Lower leg skin (tissue), 4 donors: ENCODE results near the gene LRRTM3. TPM values are rescaled to one million over a fixed set of nuclear protein-coding genes. Genes with fewer than 3 reads are reported as not detected.

Experiments used
- DNase-seq, 2 donors: peaks; one replicate each; pipeline ENCODE4 v3.0.0-alpha.2; 2019; ENCODE audit warnings: low spot score in 2 of 2
- H3K4me3 ChIP-seq: fragments of 200-600 bp; sonication (generic); 2 replicates; pipeline ENCODE4 v1.5.1; 2017; ENCODE audit warnings: mild to moderate bottlenecking, low read depth; ENCODE audit not compliant: poor library complexity, severe bottlenecking
- CTCF ChIP-seq, 3 donors: fragments of 450-650 bp; IDR thresholded peaks; one replicate each; pipeline ENCODE4 v1.5.1; 2016; ENCODE audit warnings: antibody characterized with exemption in 3 of 3, mild to moderate bottlenecking in 3 of 3, moderate library complexity in 2 of 3
- POLR2A ChIP-seq, 2 donors: fragments of 450-650 bp; IDR thresholded peaks; one replicate each; pipeline ENCODE4 v1.6.1; 2016 to 2017; ENCODE audit warnings: antibody characterized with exemption in 2 of 2, mild to moderate bottlenecking in 1 of 2, moderate library complexity in 1 of 2
- WGBS, 2 donors: methylation state at CpG; one replicate each; pipeline ENCODE4 v1.1.5; 2018; 5-methylcytosine and 5-hydroxymethylcytosine counted together
- intact Hi-C: fragments of 100-400 bp; cut with DNase I; formaldehyde crosslinking; loops from one replicate; pipeline ENCODE4 v1.15.0; 2023; ENCODE audit warnings: low total_unique reads
- total RNA-seq, 4 donors: library from RNA; depleted of rRNA; stranded (reverse); fragments of >200 nt; gene quantifications; one replicate each; pipeline ENCODE4 v1.1.0, GENCODE V29; 2016

Gene LRRTM3
- total RNA-seq, 4 donors from 2014 or later, result not detected

GRCh38 chr10:67119651-67120050, 193.8 kb downstream of the LRRTM3 start:
- 57 to 74% methylated on average over 1 of the region's 1 CpG for WGBS, 2 donors
- no peak for TF ChIP-seq CTCF (IDR thresholded peaks at IDR 0.05)
- no peak overlapping the region for H3K4me3 ChIP-seq
- intact Hi-C loops, result no loop called here
- no peak for DNase-seq

GRCh38 chr10:67127441-67127840, 201.6 kb downstream of the LRRTM3 start:
- no peak for DNase-seq
- 72 to 77% methylated on average over 2 of the region's 2 CpGs for WGBS, 2 donors
- H3K4me3 ChIP-seq, result no peak overlapping the region
- TF ChIP-seq POLR2A (IDR thresholded peaks at IDR 0.05) (no peak), CTCF (IDR thresholded peaks at IDR 0.05) (no peak)
- intact Hi-C loops, result no loop called here

- intact Hi-C loops, result no loop called here
- no peak for DNase-seq
- TF ChIP-seq POLR2A (IDR thresholded peaks at IDR 0.05) (no peak), CTCF (IDR thresholded peaks at IDR 0.05) (no peak)
- 29 to 41% methylated on average over 2 of the region's 2 CpGs for WGBS, 2 donors
- no peak overlapping the region for H3K4me3 ChIP-seq
Measured at GRCh38 chr10:67140641-67141040, 214.8 kb downstream of the LRRTM3 start.

- H3K4me3 ChIP-seq, result no peak overlapping the region
- DNase-seq, result no peak
- WGBS, 2 donors, result 65 to 73% methylated on average over 6 of the region's 6 CpGs
- TF ChIP-seq POLR2A (IDR thresholded peaks at IDR 0.05), result no peak
- no peak for TF ChIP-seq CTCF (IDR thresholded peaks at IDR 0.05)
- intact Hi-C loops, result no loop called here
Measured at GRCh38 chr10:67141300-67141699, 215.5 kb downstream of the LRRTM3 start.

GRCh38 chr10:67144530-67144929, 218.7 kb downstream of the LRRTM3 start:
- intact Hi-C loops, result no loop called here
- no peak for DNase-seq
- TF ChIP-seq POLR2A (IDR thresholded peaks at IDR 0.05), result no peak
- TF ChIP-seq CTCF (IDR thresholded peaks at IDR 0.05), result no peak
- H3K4me3 ChIP-seq, result no peak overlapping the region
- 88 to 94% methylated on average over 1 of the region's 1 CpG for WGBS, 2 donors
